Lower leg skin (tissue), 3 donors: ENCODE measurements around the gene IL1R2.

Experiments used
- POLR2A ChIP-seq, 2 donors: fragments of 450-650 bp; IDR thresholded peaks; one replicate each; pipeline ENCODE4 v1.6.1; 2016 to 2017; ENCODE audit warnings: antibody characterized with exemption in 2 of 2, mild to moderate bottlenecking in 1 of 2, moderate library complexity in 1 of 2
- TF ChIP-seq, protein P1 (sequence below), 3 donors: fragments of 450-650 bp; IDR thresholded peaks; one replicate each; pipeline ENCODE4 v1.5.1; 2016; ENCODE audit warnings: antibody characterized with exemption in 3 of 3, mild to moderate bottlenecking in 3 of 3, moderate library complexity in 2 of 3

DNA sequence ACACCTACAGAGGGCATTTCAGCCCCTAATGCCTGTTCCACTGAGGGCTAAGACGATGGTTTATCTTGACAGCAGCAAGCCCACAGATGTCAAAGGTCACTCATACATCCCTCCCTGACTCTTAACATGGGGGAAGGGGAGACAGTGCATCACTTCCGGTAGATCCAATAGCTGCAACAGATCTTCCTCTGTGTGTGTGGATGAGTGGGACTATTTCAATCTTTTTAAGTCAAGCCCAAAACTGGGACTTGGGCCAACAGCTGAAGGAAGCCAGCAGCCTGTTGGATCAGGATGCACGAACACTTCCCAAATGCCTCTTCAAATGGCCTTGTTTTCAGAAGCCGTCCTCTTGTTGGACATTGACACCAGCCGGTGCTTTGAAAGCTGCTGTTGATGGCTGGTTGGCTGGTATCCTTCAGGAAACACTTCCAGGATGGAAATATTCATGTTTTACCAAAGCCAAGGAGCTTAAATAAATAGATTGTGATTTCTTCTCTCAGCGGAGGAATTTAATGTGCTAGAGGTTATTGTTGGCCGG lies 59.2 kb downstream of the IL1R2 start:
- TF ChIP-seq, protein P1, sequence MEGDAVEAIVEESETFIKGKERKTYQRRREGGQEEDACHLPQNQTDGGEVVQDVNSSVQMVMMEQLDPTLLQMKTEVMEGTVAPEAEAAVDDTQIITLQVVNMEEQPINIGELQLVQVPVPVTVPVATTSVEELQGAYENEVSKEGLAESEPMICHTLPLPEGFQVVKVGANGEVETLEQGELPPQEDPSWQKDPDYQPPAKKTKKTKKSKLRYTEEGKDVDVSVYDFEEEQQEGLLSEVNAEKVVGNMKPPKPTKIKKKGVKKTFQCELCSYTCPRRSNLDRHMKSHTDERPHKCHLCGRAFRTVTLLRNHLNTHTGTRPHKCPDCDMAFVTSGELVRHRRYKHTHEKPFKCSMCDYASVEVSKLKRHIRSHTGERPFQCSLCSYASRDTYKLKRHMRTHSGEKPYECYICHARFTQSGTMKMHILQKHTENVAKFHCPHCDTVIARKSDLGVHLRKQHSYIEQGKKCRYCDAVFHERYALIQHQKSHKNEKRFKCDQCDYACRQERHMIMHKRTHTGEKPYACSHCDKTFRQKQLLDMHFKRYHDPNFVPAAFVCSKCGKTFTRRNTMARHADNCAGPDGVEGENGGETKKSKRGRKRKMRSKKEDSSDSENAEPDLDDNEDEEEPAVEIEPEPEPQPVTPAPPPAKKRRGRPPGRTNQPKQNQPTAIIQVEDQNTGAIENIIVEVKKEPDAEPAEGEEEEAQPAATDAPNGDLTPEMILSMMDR (IDR thresholded peaks at IDR 0.05): no peak
- TF ChIP-seq POLR2A (IDR thresholded peaks at IDR 0.05): no peak
